DOHH2 (cell line): Measurements from ENCODE around the gene OXSR1.

Source experiments
- H3F3A ChIP-seq: fragments of 200-600 bp; sonication (generic), shearing (Covaris generic); 2 replicates; pipeline ENCODE4 v1.6.0; 2016; ENCODE audit warnings: antibody characterized with exemption, mild to moderate bottlenecking; ENCODE audit not compliant: control insufficient read depth, insufficient read depth
- H3K27ac ChIP-seq: fragments of 200-600 bp; sonication (generic); 2 replicates; pipeline ENCODE4 v1.5.1; 2014; ENCODE audit warnings: low read depth, mild to moderate bottlenecking, low read length, moderate library complexity
- H3K27me3 ChIP-seq: fragments of 200-600 bp; sonication (generic); 2 replicates; pipeline ENCODE4 v1.6.1; 2014; ENCODE audit warnings: mild to moderate bottlenecking, low read length, mixed read lengths; ENCODE audit not compliant: control insufficient read depth
- H3K36me3 ChIP-seq: fragments of 200-600 bp; sonication (generic); 2 replicates; pipeline ENCODE4 v1.6.1; 2014; ENCODE audit warnings: mild to moderate bottlenecking, low read length, moderate library complexity, mixed read lengths; ENCODE audit not compliant: control insufficient read depth
- H3K4me1 ChIP-seq: fragments of 200-600 bp; sonication (generic); 2 replicates; pipeline ENCODE4 v1.6.1; 2014; ENCODE audit warnings: mild to moderate bottlenecking, low read length, mixed read lengths; ENCODE audit not compliant: control insufficient read depth
- H3K4me2 ChIP-seq: fragments of 200-600 bp; sonication (generic); 2 replicates; pipeline ENCODE4 v1.6.0; 2014; ENCODE audit warnings: mild to moderate bottlenecking, low read length, moderate library complexity
- H3K4me3 ChIP-seq: fragments of 200-600 bp; sonication (generic); 2 replicates; pipeline ENCODE4 v1.5.1; 2014; ENCODE audit warnings: mild to moderate bottlenecking, low read length, mixed read lengths
- H3K79me2 ChIP-seq: fragments of 200-600 bp; sonication (generic); 2 replicates; pipeline ENCODE4 v1.6.1; 2014; ENCODE audit warnings: mild to moderate bottlenecking, low read length, mixed read lengths; ENCODE audit not compliant: control insufficient read depth
- H3K9me2 ChIP-seq: fragments of 200-600 bp; sonication (generic); replicated peaks from 2 replicates; pipeline ENCODE4 v1.6.1; 2014; ENCODE audit warnings: mild to moderate bottlenecking, low read length, mixed read lengths; ENCODE audit not compliant: control insufficient read depth
- H3K9me3 ChIP-seq: fragments of 200-600 bp; sonication (generic); 2 replicates; pipeline ENCODE4 v1.6.1; 2014; ENCODE audit warnings: antibody characterized with exemption, low read length, mixed read lengths; ENCODE audit not compliant: control insufficient read depth, insufficient read depth
- H4K20me1 ChIP-seq: fragments of 200-600 bp; sonication (generic); 2 replicates; pipeline ENCODE4 v1.6.0; 2014; ENCODE audit warnings: low read depth, mild to moderate bottlenecking, antibody characterized with exemption, low read length, moderate library complexity; ENCODE audit not compliant: control insufficient read depth, insufficient read depth
- EZH2phosphoT487 ChIP-seq: fragments of 200-600 bp; sonication (generic); IDR thresholded peaks from 2 replicates; pipeline ENCODE4 v1.6.1; 2017; ENCODE audit warnings: borderline replicate concordance, mild to moderate bottlenecking, antibody characterized with exemption, low read length, moderate library complexity, mixed read lengths
- TF ChIP-seq, protein P1 (sequence below): fragments of 200-600 bp; sonication (generic); IDR thresholded peaks from one replicate; pipeline ENCODE4 v1.5.1; 2014; ENCODE audit warnings: antibody characterized with exemption, mild to moderate bottlenecking, low read depth, low read length; ENCODE audit not compliant: poor library complexity, severe bottlenecking

The OXSR1 gene

DNA sequence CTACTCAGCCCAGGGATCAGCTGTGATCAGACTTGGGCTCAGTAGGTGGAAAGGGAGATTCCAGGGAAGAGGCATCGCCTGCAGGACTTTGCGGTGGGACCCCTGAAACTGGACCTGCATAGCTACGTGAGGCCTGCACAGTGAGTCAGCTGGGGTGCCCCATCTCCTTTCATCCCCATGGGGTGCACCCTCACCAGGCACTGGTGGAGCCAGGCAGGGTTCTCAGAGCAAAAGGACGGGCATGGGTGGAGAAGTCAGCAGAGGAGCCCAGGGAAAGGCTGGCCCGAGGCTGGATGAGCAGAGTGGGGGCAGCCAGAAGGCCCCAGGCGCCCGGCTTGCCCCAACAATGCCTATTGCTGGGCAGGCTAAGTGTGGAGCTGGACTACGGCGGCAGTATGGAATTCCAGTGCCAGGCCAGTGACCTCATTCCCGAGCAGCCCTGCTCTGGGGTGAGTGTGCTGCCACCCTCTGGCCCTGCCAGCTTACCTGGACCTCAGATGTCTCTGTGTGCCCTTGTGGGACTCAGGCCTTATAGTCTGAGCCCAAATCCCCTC is 48.1 kb upstream of the OXSR1 start:
- TF ChIP-seq, protein P1, sequence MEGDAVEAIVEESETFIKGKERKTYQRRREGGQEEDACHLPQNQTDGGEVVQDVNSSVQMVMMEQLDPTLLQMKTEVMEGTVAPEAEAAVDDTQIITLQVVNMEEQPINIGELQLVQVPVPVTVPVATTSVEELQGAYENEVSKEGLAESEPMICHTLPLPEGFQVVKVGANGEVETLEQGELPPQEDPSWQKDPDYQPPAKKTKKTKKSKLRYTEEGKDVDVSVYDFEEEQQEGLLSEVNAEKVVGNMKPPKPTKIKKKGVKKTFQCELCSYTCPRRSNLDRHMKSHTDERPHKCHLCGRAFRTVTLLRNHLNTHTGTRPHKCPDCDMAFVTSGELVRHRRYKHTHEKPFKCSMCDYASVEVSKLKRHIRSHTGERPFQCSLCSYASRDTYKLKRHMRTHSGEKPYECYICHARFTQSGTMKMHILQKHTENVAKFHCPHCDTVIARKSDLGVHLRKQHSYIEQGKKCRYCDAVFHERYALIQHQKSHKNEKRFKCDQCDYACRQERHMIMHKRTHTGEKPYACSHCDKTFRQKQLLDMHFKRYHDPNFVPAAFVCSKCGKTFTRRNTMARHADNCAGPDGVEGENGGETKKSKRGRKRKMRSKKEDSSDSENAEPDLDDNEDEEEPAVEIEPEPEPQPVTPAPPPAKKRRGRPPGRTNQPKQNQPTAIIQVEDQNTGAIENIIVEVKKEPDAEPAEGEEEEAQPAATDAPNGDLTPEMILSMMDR, result no peak
- no peak for TF ChIP-seq EZH2phosphoT487
- Histone ChIP-seq H4K20me1 (no peaks in the 10 kb centered on the region), H3F3A (no peaks in the 10 kb centered on the region)

DNA sequence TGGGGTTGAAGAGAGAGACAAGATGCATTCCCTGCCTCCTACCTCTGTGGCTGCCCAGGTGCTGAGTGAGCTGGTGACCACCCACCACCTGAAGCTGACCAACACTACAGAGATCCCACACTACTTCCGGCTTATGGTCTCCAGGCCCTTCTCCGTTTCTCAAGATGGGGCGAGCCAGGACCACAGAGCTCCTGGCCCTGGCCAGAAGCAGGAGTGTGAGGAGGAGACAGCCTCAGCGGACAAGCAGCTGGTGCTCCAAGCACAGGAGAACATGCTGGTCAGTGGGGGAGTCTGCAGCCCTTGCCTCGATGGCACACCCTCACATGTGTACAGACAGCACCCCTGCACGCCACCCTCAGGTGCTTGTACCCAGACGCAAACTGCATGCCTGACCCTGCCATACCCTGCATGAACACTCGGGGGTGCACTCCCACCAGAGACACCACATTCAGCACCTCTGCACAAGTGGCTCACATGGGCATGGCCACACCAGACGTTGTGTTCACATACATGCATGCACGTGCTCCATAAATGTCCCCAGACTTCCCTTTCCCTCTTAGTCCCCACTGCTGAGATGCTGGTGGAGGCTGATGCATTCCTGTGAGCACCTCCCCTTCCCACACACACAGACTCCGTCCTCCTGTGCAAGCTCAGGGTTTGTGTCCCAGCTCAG is 47.5 kb upstream of the OXSR1 start:
- Histone ChIP-seq H3K4me3 (no peak overlapping the region), H3K27ac (no peak overlapping the region), H3K27me3 (peaks cover 8% of the 10 kb centered on the region; the same call in 1 of the 2 replicates), H3K9me3 (no peaks in the 10 kb centered on the region), H3K4me1 (peaks cover 4% of the 10 kb centered on the region; the same call in 1 of the 2 replicates), H3F3A (no peaks in the 10 kb centered on the region), H3K4me2 (no peak overlapping the region), H3K9me2 (no peaks in the 10 kb centered on the region), H3K36me3 (peaks cover 13% of the 10 kb centered on the region), H3K79me2 (no peaks in the 10 kb centered on the region), H4K20me1 (no peaks in the 10 kb centered on the region)
- TF ChIP-seq, protein P1, result peak; percentile 89
- no peak for TF ChIP-seq EZH2phosphoT487

More for the DNA sequence above, 48.1 kb upstream of the OXSR1 start:
- Histone ChIP-seq H3K36me3 (peaks cover 7% of the 10 kb centered on the region), H3K79me2 (no peaks in the 10 kb centered on the region), H3K4me1 (peaks cover 4% of the 10 kb centered on the region; the same call in 1 of the 2 replicates), H3K27me3 (peaks cover 8% of the 10 kb centered on the region; the same call in 1 of the 2 replicates), H3K4me2 (no peak overlapping the region), H3K9me3 (no peaks in the 10 kb centered on the region), H3K4me3 (no peak overlapping the region), H3K27ac (no peak overlapping the region), H3K9me2 (no peaks in the 10 kb centered on the region)

DNA sequence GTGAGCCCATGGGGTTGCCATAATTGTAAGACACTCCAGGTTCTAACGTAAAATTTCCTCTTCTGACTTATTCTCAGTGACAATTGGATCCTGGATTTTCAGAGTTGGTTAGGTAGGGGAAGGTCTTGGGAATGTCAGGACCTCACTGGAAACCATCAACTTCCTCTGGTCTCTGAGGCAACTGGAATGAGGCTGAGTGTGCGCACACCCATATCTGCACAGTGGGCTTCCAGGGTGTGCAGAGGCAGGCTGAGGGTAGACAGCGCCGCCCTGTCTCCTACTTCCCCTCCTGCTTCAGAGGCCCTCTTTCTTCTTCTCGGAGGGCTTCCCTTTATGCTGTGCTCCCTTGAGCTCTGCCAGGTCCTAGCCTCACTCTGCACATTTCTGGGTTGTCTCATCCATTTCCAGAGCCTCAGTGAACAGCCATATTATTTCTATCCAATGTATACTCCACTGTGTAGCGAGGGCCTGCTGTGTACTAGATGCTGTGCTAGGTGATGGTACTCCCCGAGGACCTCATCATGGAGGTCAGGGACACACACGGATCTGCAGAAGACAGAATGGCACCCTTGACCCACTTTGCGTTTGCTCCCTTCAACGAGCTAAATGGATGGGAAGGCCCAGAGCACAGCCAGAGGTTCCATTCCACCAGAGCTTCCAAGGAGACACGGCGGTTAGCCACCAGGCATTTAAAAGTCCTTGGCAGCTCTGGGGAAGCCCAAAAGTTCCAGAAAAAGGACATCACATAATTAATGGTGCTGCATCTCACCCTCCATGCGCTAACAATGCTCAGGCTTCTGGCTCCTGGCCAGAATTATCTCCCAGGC is 46.7 kb upstream of the OXSR1 start:
- peaks cover 8% of the 10 kb centered on the region; the same call in 1 of the 2 replicates for H3K27me3 ChIP-seq
- peaks cover 4% of the 10 kb centered on the region; the same call in 1 of the 2 replicates for H3K4me1 ChIP-seq
- no peaks in the 10 kb centered on the region for H3K9me3 ChIP-seq
- no peaks in the 10 kb centered on the region for H3K9me2 ChIP-seq
- H3F3A ChIP-seq, result no peaks in the 10 kb centered on the region
- no peak overlapping the region for H3K4me3 ChIP-seq
- H3K79me2 ChIP-seq, result no peaks in the 10 kb centered on the region
- no peaks in the 10 kb centered on the region for H4K20me1 ChIP-seq
- no peak overlapping the region for H3K4me2 ChIP-seq
- TF ChIP-seq, protein P1, result no peak
- no peak for TF ChIP-seq EZH2phosphoT487
- peaks cover 18% of the 10 kb centered on the region for H3K36me3 ChIP-seq
- H3K27ac ChIP-seq, result no peak overlapping the region
